ENCODE measurements around the gene PLEKHA6. TPM values are rescaled to one million over a fixed set of nuclear protein-coding genes. Genes with fewer than 3 reads are reported as not detected.

The PLEKHA6 gene
- total and polyA plus RNA-seq, 2 of the 4 experiments (the other 2 are of a cell fraction) = 8.2 to 19.9 TPM

- Histone ChIP-seq H3K4ac (ENCODE audit: low read depth, low read length) (peak overlapping the region; percentile 85), H4K5ac (ENCODE audit: low read depth, low read length) (peak overlapping the region; percentile 60), H3K27me3 (ENCODE audit: control insufficient read depth, insufficient read depth, low read length) (peaks cover 4% of the 10 kb centered on the region), H4K8ac (ENCODE audit: low read depth in 2 of 2, low read length in 2 of 2) (peak overlapping the region; percentile 65 to 97), H3K4me1 (ENCODE audit: control insufficient read depth, insufficient read depth, low read length) (peaks cover 14% of the 10 kb centered on the region), H4K20me1 (ENCODE audit: insufficient read depth, low read length) (no peaks in the 10 kb centered on the region), H3K14ac (replicated peaks; ENCODE audit: low read depth, low read length) (peak overlapping the region; percentile 85), H2AK9ac (replicated peaks; ENCODE audit: low read depth, low read length, poor library complexity) (peak overlapping the region; percentile 84), H2BK20ac (ENCODE audit: low read depth, low read length) (peak overlapping the region; percentile 94), H2BK5ac (ENCODE audit: low read depth, low read length, poor library complexity, severe bottlenecking) (peak overlapping the region; percentile 29), H2AFZ (replicated peaks; ENCODE audit: low read length, poor library complexity) (peak overlapping the region; percentile 96), H3K18ac (ENCODE audit: low read depth, low read length) (peak overlapping the region; percentile 72), H3K9me3 (ENCODE audit: control insufficient read depth, insufficient read depth, low read length) (no peaks in the 10 kb centered on the region), H3K79me1 (ENCODE audit: low read depth in 1 of 2, low read length in 2 of 2) (no peaks in the 10 kb centered on the region), H3K9ac (ENCODE audit: low read depth, low read length) (peak overlapping the region; percentile 63), H3K9me1 (ENCODE audit: insufficient read depth, low read length) (no peaks in the 10 kb centered on the region), H2BK15ac (ENCODE audit: low read depth, low read length) (peak overlapping the region; percentile 81; the same call in 2 of the 3 replicates), H3K56ac (ENCODE audit: extremely low read depth, insufficient read depth, low read length) (peak overlapping the region; percentile 73; the same call in 1 of the 2 replicates), H3K36me3 (ENCODE audit: control insufficient read depth, insufficient read depth, low read length) (no peaks in the 10 kb centered on the region), H4K91ac (ENCODE audit: insufficient read depth, low read depth, low read length) (peak overlapping the region; percentile 88), H3K4me3 (ENCODE audit: insufficient read depth, low read depth, low read length) (peak overlapping the region; percentile 22), H3K23ac (ENCODE audit: low read depth, low read length) (peak overlapping the region; percentile 91), H2AK5ac (ENCODE audit: low read depth, low read length) (peak overlapping the region; percentile 86; the same call in 1 of the 2 replicates), H2BK120ac (ENCODE audit: low read depth, low read length) (peak overlapping the region; percentile 97), H3K4me2 (ENCODE audit: low read depth, low read length) (peak overlapping the region; percentile 76), H3K27ac (ENCODE audit: insufficient read depth, low read length) (peak overlapping the region; percentile 28; the same call in 1 of the 2 replicates)
- DNase-seq (peak; percentile 71), ATAC-seq (ENCODE audit: low read depth) (peak; percentile 75)
- POLR2A ChIA-PET (ENCODE audit: unreplicated experiment) = no interaction called here
- TF ChIP-seq SMC3 (IDR thresholded peaks at IDR 0.05; ENCODE audit: low read depth, low read length) = peak; percentile 96
- TF ChIP-seq CTCF (conservative IDR thresholded peaks at IDR 0.05; ENCODE audit: low read depth, low read length) = peak; percentile 98
- TF ChIP-seq MXI1 (IDR thresholded peaks at IDR 0.05; ENCODE audit: borderline replicate concordance, low read depth, low read length) = 0 out of 2 replicates have a peak, but pooled peaks have one; percentile 7
- no peak for TF ChIP-seq NFE2L2 (IDR thresholded peaks at IDR 0.05; ENCODE audit: low read depth, low read length)
- peak; percentile 61; the same call in 1 of the 2 replicates for TF ChIP-seq POLR2A (IDR thresholded peaks at IDR 0.05; ENCODE audit: low read depth, low read length)
- peak; percentile 99 for TF ChIP-seq RAD21 (IDR thresholded peaks at IDR 0.05; ENCODE audit: low read length)
- peak; percentile 29; the same call in 1 of the 2 replicates for TF ChIP-seq MAZ (IDR thresholded peaks at IDR 0.05; ENCODE audit: borderline replicate concordance, low read depth, low read length)
- no peak for TF ChIP-seq BHLHE40 (IDR thresholded peaks at IDR 0.05; ENCODE audit: low read depth, low read length)
- WGBS, 2 experiments (ENCODE audit: extremely low coverage in 2 of 2, insufficient read length in 1 of 2) = 3% methylated on average over 11 of the region's 27 CpGs; no CpG with 5 or more reads in 1 of the 2 experiments
- dilution Hi-C loops (cut with HindIII; ENCODE audit: low sequenced_read_pairs, unreplicated experiment) = no loop called here
- in situ Hi-C loops (cut with MboI; ENCODE audit: low sequenced_read_pairs) = loop anchor here (5.0 to 10.0 kb wide), 4 partner anchors 111 to 499 kb away; partner anchors contain the start of genes GOLT1A and SNRPE
- intact Hi-C loops (cut with micrococcal nuclease) = loop anchor here (1.0 to 5.0 kb wide), 4 partner anchors 105 to 501 kb away; partner anchors contain the start of gene SNRPE
- CTCF ChIA-PET = interaction anchor here (0.6 to 5.0 kb wide), 19 partner anchors 20 to 553 kb away, joined by 3 to 27 read pairs (median 4); partner anchors contain the start of gene GOLT1A
- BruUV-seq (replicated peaks) = no TSS peak
Observed at GRCh38 chr1:204363335-204364114, 3.8 kb upstream of the PLEKHA6 start.

Data from IMR-90 (cell line).